Measurements from ENCODE around the gene KIAA1614.

KIAA1614 gene

DNA sequence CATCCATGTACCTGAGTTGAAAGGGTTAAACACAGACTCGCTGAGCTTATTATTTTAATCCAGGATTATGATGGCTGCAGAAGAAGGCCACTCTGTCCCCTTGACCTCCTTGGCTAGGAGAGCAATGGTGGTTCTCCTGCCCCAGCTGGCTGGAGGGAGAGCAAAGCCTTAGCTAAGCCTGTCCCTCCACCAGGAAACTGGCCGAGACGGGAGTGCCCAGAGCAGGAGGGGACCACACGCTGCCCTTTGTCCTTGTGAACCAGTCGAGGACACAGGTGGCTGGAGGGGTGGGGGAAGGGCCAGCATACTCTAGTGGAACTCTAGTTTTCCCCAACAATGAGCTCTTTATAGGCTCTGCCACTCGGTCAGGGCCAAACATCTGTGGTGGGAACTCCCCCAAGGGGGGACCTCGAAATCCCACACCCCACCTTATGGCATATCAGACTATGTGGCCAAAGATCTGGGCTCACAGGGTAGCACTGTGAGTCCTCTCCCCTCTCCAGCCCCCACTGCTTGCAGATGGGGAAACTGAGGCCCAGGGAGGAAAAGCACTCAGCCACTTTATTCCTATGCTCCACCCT lies 12.9 kb downstream of the KIAA1614 start:
- DNase-seq (ENCODE audit: low read depth), result no peak
- TF ChIP-seq, protein P1, sequence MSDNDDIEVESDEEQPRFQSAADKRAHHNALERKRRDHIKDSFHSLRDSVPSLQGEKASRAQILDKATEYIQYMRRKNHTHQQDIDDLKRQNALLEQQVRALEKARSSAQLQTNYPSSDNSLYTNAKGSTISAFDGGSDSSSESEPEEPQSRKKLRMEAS (IDR thresholded peaks at IDR 0.05; ENCODE audit: low read depth, low read length), result no peak
- TF ChIP-seq, protein P2, sequence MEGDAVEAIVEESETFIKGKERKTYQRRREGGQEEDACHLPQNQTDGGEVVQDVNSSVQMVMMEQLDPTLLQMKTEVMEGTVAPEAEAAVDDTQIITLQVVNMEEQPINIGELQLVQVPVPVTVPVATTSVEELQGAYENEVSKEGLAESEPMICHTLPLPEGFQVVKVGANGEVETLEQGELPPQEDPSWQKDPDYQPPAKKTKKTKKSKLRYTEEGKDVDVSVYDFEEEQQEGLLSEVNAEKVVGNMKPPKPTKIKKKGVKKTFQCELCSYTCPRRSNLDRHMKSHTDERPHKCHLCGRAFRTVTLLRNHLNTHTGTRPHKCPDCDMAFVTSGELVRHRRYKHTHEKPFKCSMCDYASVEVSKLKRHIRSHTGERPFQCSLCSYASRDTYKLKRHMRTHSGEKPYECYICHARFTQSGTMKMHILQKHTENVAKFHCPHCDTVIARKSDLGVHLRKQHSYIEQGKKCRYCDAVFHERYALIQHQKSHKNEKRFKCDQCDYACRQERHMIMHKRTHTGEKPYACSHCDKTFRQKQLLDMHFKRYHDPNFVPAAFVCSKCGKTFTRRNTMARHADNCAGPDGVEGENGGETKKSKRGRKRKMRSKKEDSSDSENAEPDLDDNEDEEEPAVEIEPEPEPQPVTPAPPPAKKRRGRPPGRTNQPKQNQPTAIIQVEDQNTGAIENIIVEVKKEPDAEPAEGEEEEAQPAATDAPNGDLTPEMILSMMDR (IDR thresholded peaks at IDR 0.05; ENCODE audit: low read depth, low read length), result no peak
- no peak for TF ChIP-seq MYC (IDR thresholded peaks at IDR 0.05; ENCODE audit: low read depth, low read length)
- no peak for TF ChIP-seq POLR2A (IDR thresholded peaks at IDR 0.05; ENCODE audit: extremely low read depth, insufficient read length)
- no peak overlapping the region for H3K4me3 ChIP-seq (ENCODE audit: low read depth, low read length)

DNA sequence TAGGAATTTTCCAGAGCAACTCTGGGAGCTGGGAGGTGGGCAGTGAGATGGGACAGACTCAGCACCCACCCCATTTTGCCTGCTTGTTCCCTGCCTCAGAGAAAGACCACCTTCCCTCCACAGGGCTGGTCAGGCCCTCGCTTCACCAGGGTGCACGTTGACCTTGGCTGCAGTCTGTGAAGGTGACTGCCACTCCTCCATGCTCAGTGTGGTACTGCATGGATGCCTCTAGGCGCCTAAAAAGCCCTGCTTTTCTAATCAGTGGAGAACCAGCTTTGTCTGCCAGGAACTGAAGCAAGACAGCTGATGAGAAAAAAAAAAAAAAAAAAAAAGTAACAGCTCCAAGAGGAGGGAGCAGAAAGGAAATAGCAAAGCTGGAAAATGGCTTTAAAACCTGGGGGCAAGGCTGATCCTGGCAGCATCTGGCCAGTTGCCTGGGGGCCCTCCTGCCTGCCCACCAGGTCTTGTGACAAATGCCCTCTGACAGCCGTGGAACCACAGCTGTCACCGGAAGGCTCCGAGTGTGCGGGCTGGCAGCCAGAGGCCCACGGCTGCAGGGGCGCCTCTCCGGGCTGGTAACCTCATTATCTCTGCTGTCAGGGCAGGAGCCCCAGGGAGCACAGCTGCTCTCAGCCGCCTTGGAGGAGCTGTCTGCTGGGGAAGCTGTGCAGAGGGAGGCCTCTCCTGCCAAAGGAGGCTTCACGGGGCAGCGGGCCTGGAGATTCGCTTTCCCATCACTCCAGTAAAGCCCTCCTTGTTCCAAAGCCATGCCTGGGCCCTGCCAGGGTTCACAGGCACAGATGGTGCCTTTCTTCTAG lies 13.7 kb downstream of the KIAA1614 start:
- no peak overlapping the region for H3K4me3 ChIP-seq (ENCODE audit: low read depth, low read length)
- DNase-seq (ENCODE audit: low read depth), result no peak
- TF ChIP-seq, protein P2 (IDR thresholded peaks at IDR 0.05; ENCODE audit: low read depth, low read length), result no peak
- TF ChIP-seq MYC (IDR thresholded peaks at IDR 0.05; ENCODE audit: low read depth, low read length) (no peak), POLR2A (IDR thresholded peaks at IDR 0.05; ENCODE audit: extremely low read depth, insufficient read length) (no peak)
- TF ChIP-seq, protein P1 (IDR thresholded peaks at IDR 0.05; ENCODE audit: low read depth, low read length), result no peak

DNA sequence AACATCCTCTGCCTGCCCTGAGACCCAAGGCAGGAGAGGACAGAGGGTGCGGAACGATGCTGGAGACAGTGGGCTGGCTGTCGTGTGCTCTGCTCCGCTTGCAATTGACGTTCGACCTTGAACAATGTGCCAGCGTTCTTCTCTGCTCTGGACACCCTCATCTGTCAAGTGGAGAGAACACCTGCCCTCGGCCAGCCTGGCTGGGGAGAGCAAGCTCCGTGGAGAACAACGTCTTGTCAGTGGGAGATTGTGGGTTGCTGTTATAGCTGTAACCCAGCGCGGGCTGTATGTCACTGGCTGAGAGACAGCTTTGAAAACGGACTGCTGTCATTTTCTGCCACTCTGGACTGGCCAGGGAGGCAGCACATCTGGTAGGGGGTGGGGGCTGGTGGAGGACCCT lies 14.7 kb downstream of the KIAA1614 start:
- DNase-seq (ENCODE audit: low read depth), result no peak
- H3K4me3 ChIP-seq (ENCODE audit: low read depth, low read length), result no peak overlapping the region

DNA sequence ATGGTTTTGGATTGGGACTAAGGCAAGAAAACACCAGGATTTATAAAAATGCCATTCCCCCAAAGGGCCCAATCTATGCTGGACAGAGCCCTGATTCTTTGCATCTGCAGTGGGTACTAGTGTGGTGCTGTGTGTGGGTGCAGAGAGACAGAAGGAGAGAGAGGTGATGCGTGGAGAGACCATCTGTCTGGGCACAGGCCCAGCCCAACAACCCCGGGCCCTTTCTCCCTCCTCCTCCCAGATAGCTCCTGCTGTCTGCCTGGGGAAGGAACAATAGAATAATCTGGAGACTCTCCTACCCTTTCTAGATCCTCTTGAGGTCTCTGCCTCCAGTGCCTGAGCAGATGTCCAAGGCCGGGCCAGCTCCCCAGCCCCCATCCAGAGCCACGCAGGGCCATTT lies 15.1 kb downstream of the KIAA1614 start:
- H3K4me3 ChIP-seq (ENCODE audit: low read depth, low read length), result no peak overlapping the region
- no peak for DNase-seq (ENCODE audit: low read depth)
- no peak for TF ChIP-seq POLR2A (IDR thresholded peaks at IDR 0.05; ENCODE audit: extremely low read depth, insufficient read length)
- TF ChIP-seq, protein P2 (IDR thresholded peaks at IDR 0.05; ENCODE audit: low read depth, low read length), result no peak

More for the DNA sequence above, 14.7 kb downstream of the KIAA1614 start:
- TF ChIP-seq POLR2A (IDR thresholded peaks at IDR 0.05; ENCODE audit: extremely low read depth, insufficient read length) (no peak), MYC (IDR thresholded peaks at IDR 0.05; ENCODE audit: low read depth, low read length) (no peak)
- TF ChIP-seq, protein P1 (IDR thresholded peaks at IDR 0.05; ENCODE audit: low read depth, low read length), result no peak
- TF ChIP-seq, protein P2 (IDR thresholded peaks at IDR 0.05; ENCODE audit: low read depth, low read length), result no peak

DNA sequence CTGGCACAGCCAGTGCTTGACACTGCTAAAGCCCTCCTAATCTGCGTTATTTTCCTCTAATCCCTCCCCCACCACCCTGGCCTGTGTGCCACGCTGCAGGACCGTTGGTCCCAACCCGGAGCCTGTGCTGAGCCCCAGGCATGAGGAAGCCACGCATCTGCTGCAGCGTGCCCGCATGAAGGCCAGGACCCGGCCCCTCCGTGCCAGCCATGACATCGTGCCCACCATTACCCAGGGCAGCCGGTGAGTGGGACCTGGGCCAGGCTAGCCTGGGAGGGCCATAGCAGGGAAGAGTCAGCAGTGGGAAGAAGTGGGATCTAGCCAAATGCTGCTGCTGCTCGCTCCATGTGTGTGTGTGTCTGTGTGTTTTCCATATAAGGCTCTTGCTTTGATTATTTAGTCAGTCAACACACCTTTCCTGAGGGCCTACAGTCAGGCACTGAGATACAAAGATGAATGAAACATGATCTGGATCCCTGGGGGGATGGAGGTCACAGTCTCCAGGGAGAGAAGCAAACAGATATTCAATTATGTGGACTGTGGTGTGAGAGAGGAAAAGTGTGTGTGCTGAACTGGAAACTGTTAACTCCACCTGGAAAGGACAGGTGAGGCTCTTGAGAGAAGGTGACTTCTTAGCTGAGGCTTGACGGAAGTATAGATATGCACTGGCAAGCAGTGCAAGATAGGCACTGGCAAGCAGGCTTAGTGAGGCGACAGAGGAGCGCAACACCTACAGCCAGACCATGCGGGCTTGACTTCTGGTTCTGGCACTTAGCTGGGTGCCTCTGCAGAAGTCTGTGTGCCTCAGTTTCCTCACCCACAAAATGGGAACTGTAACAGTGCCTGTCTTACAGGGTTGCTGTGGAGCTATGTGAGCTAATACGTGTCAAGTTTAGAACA lies 15.9 kb downstream of the KIAA1614 start:
- H3K4me3 ChIP-seq (ENCODE audit: low read depth, low read length), result no peak overlapping the region
- DNase-seq (ENCODE audit: low read depth), result no peak
- TF ChIP-seq, protein P2 (IDR thresholded peaks at IDR 0.05; ENCODE audit: low read depth, low read length), result no peak
- TF ChIP-seq MYC (IDR thresholded peaks at IDR 0.05; ENCODE audit: low read depth, low read length) (no peak), POLR2A (IDR thresholded peaks at IDR 0.05; ENCODE audit: extremely low read depth, insufficient read length) (no peak)
- TF ChIP-seq, protein P1 (IDR thresholded peaks at IDR 0.05; ENCODE audit: low read depth, low read length), result no peak

Data from NB4 (cell line).